Type B pancreatic cell (in vitro differentiated cells): ENCODE measurements around the gene ZBTB20. TPM values are rescaled to one million over a fixed set of nuclear protein-coding genes. Genes with fewer than 3 reads are reported as not detected.

Experiments
- DNase-seq: peaks from one replicate; pipeline ENCODE4 v3.0.0; 2021; ENCODE audit warnings: mixed read lengths; ENCODE audit not compliant: unreplicated experiment; ENCODE audit errors: extremely low spot score
- H3K27ac Mint-ChIP-seq: 2 replicates; pipeline ENCODE4 v1.8.0; 2021; ENCODE audit warnings: mild to moderate bottlenecking, mixed read lengths
- H3K27me3 Mint-ChIP-seq: 2 replicates; pipeline ENCODE4 v1.8.0; 2021; ENCODE audit warnings: mixed read lengths
- H3K36me3 Mint-ChIP-seq: 2 replicates; pipeline ENCODE4 v1.8.0; 2021; ENCODE audit warnings: mixed read lengths
- H3K4me1 Mint-ChIP-seq: one replicate; pipeline ENCODE4 v1.8.0; 2021; ENCODE audit warnings: mixed read lengths; ENCODE audit not compliant: unreplicated experiment
- H3K4me3 Mint-ChIP-seq: 2 replicates; pipeline ENCODE4 v1.8.0; 2021; ENCODE audit warnings: mild to moderate bottlenecking, mixed read lengths
- H3K9me3 Mint-ChIP-seq: 2 replicates; pipeline ENCODE4 v1.8.0; 2021; ENCODE audit warnings: mixed read lengths
- total RNA-seq: library from RNA; stranded (reverse); gene quantifications from 2 replicates; pipeline ENCODE4 v1.2.1, GENCODE V29; 2021; ENCODE audit warnings: low replicate concordance
- TF ChIP-seq, protein P1 (sequence below): fragments of 200-600 bp; sonication (generic); conservative IDR thresholded peaks from 2 replicates; pipeline ENCODE4 v1.5.0; 2021; ENCODE audit warnings: antibody characterized with exemption, mild to moderate bottlenecking

Gene ZBTB20
- total RNA-seq, 1 donor from 2014 or later, result 14.4 TPM

DNA sequence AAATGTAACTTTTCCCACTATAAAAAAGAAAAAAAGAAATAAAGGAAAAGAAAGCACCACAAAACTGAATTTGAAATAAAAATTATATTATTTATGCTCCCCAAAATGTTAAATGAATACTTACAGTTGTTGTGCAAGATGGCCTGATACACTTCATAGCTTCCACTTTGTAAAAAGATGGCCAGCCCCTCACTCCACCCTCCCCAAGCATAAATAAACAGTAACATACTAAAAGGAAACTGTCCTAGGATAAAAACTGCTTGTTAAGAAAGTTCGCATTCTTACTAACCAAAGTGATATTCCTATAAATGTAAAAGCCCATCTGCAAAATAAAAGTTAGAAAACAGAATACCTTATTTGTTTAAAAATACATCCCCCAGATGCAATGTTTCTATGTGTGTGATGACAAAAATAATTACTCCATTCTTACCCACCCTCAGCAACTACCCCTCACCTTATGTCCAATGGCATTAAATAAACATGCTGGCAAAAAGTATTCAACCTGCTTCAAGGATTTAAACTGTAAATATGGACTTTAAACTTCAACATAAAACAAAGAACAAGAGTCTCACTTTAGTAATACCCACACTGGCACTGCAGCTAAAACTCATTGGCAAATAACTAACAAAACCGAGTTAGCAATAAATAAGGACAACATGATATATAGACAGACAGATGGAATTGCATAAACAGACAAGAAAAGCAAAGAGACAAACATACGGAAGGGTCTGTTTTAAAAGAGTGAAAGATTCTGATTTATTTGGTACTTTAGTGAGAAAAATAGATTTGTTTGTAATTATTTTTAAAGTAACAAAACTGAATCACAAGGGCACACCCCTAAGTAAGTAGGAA is 47.7 kb downstream of the ZBTB20 start:
- Mint-ChIP-seq H3K9me3 (peaks cover 8% of the 10 kb centered on the region), H3K27ac (peak overlapping the region; percentile 81), H3K27me3 (no peaks in the 10 kb centered on the region), H3K4me1 (peaks cover 19% of the 10 kb centered on the region), H3K36me3 (peaks cover under 1% of the 10 kb centered on the region), H3K4me3 (peak overlapping the region; percentile 84)
- TF ChIP-seq, protein P1, sequence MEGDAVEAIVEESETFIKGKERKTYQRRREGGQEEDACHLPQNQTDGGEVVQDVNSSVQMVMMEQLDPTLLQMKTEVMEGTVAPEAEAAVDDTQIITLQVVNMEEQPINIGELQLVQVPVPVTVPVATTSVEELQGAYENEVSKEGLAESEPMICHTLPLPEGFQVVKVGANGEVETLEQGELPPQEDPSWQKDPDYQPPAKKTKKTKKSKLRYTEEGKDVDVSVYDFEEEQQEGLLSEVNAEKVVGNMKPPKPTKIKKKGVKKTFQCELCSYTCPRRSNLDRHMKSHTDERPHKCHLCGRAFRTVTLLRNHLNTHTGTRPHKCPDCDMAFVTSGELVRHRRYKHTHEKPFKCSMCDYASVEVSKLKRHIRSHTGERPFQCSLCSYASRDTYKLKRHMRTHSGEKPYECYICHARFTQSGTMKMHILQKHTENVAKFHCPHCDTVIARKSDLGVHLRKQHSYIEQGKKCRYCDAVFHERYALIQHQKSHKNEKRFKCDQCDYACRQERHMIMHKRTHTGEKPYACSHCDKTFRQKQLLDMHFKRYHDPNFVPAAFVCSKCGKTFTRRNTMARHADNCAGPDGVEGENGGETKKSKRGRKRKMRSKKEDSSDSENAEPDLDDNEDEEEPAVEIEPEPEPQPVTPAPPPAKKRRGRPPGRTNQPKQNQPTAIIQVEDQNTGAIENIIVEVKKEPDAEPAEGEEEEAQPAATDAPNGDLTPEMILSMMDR, result no peak
- no peak for DNase-seq

DNA sequence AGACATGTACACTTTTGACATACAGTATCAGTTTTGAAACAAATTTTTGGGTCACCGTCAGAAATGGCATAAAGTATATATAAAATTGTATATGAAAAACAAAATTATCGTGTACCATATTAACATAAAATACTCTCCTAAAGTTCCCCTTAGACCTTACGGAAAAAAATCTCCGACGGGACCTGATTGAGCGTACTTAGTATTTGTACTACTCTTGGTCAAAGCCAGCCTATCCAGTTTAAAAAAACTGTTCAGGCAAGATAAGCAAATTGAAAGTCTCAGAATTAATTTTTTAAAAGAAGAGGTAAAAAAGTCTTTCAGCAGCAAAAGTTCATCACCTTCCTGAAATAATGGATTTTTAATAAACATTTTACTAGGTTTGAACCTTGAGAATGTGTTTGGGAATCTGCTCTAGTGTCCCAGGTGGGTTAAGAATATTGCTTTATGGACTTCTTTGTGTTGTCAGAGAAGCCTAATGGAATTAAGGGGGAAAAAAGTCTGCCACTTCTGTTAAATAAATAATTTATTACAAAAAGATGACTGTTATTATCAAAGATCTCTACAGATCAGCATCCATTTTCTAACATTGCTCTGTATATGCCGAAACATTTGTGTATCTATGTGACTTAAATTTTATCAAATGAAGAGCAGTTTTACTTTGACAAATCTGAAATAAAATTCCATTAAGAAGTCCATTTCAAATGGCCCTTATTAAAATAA is 48.6 kb downstream of the ZBTB20 start:
- H3K27me3 Mint-ChIP-seq, result no peaks in the 10 kb centered on the region
- H3K4me1 Mint-ChIP-seq, result peaks cover 19% of the 10 kb centered on the region
- TF ChIP-seq, protein P1, result no peak
- H3K27ac Mint-ChIP-seq, result no peak overlapping the region
- H3K36me3 Mint-ChIP-seq, result no peaks in the 10 kb centered on the region
- peaks cover 6% of the 10 kb centered on the region for H3K9me3 Mint-ChIP-seq
- DNase-seq, result no peak
- H3K4me3 Mint-ChIP-seq, result no peak overlapping the region

DNA sequence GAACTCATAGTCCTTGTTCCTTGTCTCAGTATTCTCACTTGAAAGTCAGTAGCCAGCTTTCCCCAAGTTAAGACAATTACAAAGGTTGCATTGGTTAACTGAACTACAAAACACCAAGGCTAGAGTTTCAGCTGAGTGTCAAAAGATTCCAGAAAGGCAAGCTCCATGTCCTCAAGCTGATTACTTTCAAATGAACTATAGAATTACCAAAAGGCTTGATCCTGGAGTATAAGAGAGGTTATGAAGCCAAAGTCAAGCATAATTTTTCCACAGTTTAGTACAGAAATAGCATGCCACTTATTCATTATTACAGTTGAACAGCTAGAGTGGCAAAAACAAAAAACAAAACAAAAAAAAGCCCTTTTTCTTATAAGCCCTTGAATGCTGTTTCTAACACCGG is 51.9 kb downstream of the ZBTB20 start:
- TF ChIP-seq, protein P1, result no peak
- no peaks in the 10 kb centered on the region for H3K27me3 Mint-ChIP-seq
- peaks cover 14% of the 10 kb centered on the region for H3K4me1 Mint-ChIP-seq
- H3K9me3 Mint-ChIP-seq, result no peaks in the 10 kb centered on the region
- no peak overlapping the region for H3K4me3 Mint-ChIP-seq
- DNase-seq, result no peak
- no peaks in the 10 kb centered on the region for H3K36me3 Mint-ChIP-seq
- H3K27ac Mint-ChIP-seq, result no peak overlapping the region

DNA sequence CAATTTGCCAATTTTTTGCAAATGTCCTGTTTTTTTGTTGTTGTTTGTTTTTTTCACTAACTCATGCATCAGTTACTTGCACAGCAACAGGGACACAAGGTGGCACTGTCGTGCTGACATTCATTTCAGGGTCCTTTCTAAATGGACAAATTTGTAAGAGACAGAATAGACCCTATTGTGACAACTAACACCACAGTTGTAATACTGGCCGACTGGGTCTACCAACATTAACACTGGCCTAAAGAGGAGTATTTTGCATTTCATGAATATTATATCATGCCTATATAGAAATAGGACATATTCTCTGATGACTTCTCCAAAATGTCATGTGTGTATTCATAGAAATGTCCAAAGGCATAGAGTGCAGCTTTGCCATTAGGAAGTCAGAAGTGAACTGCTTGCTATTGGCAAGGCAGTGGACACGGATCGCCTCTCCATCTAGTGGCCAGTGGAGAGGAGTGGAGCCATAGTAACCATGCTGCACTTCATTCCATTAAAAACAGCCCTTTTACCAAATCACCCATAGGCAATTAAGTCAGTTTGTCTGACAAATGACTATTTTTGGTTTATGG is 54.8 kb downstream of the ZBTB20 start:
- H3K9me3 Mint-ChIP-seq, result no peaks in the 10 kb centered on the region
- no peak overlapping the region for H3K4me3 Mint-ChIP-seq
- no peaks in the 10 kb centered on the region for H3K36me3 Mint-ChIP-seq
- peaks cover 9% of the 10 kb centered on the region for H3K4me1 Mint-ChIP-seq
- TF ChIP-seq, protein P1, result peak; percentile 86
- no peak for DNase-seq
- no peak overlapping the region for H3K27ac Mint-ChIP-seq
- no peaks in the 10 kb centered on the region for H3K27me3 Mint-ChIP-seq

DNA sequence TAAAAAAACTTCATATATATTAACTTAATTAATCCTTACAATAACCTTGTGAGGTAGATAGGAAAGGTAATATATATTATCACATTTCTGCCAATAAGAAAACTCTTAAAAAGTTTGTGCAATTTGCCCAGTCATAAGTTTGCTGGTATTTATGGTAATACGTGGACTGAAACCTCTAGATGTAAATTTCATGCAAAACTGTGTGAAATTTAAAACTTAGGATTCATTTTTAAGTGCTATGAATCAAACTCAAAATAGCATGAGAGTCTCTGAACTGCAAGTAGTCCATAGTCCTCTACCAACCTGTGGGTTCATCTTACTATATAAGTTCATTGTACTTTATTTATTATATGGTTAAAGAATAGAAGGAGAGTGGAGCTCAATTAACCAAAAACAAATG is 56.4 kb downstream of the ZBTB20 start:
- H3K4me1 Mint-ChIP-seq, result peaks cover 10% of the 10 kb centered on the region
- TF ChIP-seq, protein P1, result no peak
- no peaks in the 10 kb centered on the region for H3K36me3 Mint-ChIP-seq
- H3K27ac Mint-ChIP-seq, result no peak overlapping the region
- DNase-seq, result no peak
- no peak overlapping the region for H3K4me3 Mint-ChIP-seq
- no peaks in the 10 kb centered on the region for H3K9me3 Mint-ChIP-seq
- no peaks in the 10 kb centered on the region for H3K27me3 Mint-ChIP-seq
